Central memory CD8-positive, alpha-beta T cell (primary cell): ENCODE measurements around the gene SSTR3.
"Not testable (repeated sequence)": the region's sequence is repeated elsewhere in the genome, so short reads cannot be mapped to it uniquely, and the experiment has no call there.

Source experiments
- ATAC-seq: fragments of 150-1000 bp; cut with Tn5 transposase; replicated peaks from 2 replicates; pipeline ENCODE4 v1.10.0; 2022; ENCODE audit warnings: mild to moderate bottlenecking, moderate FRiP score, moderate number of reproducible peaks; ENCODE audit not compliant: poor library complexity, severe bottlenecking; ENCODE audit errors: extremely low read depth
- DNase-seq, 2 donors: peaks; one replicate each; pipeline ENCODE4 v3.0.0; 2021; ENCODE audit warnings: low spot score in 2 of 2
- H3K27ac Mint-ChIP-seq: one replicate; pipeline ENCODE4 v1.8.0; 2022; ENCODE audit warnings: low read depth, mild to moderate bottlenecking, moderate library complexity, mixed read lengths
- H3K27me3 Mint-ChIP-seq: one replicate; pipeline ENCODE4 v1.8.0; 2022; ENCODE audit warnings: mixed read lengths
- H3K36me3 Mint-ChIP-seq: one replicate; pipeline ENCODE4 v1.8.0; 2022; ENCODE audit warnings: mild to moderate bottlenecking, moderate library complexity, mixed read lengths; ENCODE audit not compliant: insufficient read depth
- H3K4me1 Mint-ChIP-seq: one replicate; pipeline ENCODE4 v1.8.0; 2022; ENCODE audit warnings: mixed read lengths
- H3K4me3 Mint-ChIP-seq: one replicate; pipeline ENCODE4 v1.8.0; 2022; ENCODE audit warnings: mild to moderate bottlenecking, moderate library complexity, mixed read lengths
- H3K9me3 Mint-ChIP-seq: one replicate; pipeline ENCODE4 v1.8.0; 2022; ENCODE audit warnings: mixed read lengths

Gene SSTR3

GRCh38 chr22:37251836-37252235 is 39.6 kb upstream of the SSTR3 start:
- Mint-ChIP-seq H3K4me1 (peaks cover 14% of the 10 kb centered on the region), H3K27me3 (peaks cover 10% of the 10 kb centered on the region)
- H3K36me3 Mint-ChIP-seq, DNase-seq, ATAC-seq, H3K4me3 Mint-ChIP-seq, H3K9me3 Mint-ChIP-seq, H3K27ac Mint-ChIP-seq: not testable (repeated sequence)

- Mint-ChIP-seq H3K27ac (no peak overlapping the region), H3K4me3 (no peak overlapping the region), H3K27me3 (peaks cover 1% of the 10 kb centered on the region), H3K4me1 (peaks cover 14% of the 10 kb centered on the region), H3K36me3 (no peaks in the 10 kb centered on the region), H3K9me3 (no peaks in the 10 kb centered on the region)
- ATAC-seq = no peak
- no peak for DNase-seq
These were observed 37.7 kb upstream of the SSTR3 start for GRCh38 chr22:37249986-37250385.

- Mint-ChIP-seq H3K27ac (peak overlapping the region; percentile 57), H3K9me3 (no peaks in the 10 kb centered on the region), H3K36me3 (peaks cover 6% of the 10 kb centered on the region), H3K4me1 (peaks cover 30% of the 10 kb centered on the region), H3K4me3 (no peak overlapping the region), H3K27me3 (no peaks in the 10 kb centered on the region)
- DNase-seq = no peak
- ATAC-seq = no peak
These were observed 36.0 kb upstream of the SSTR3 start for GRCh38 chr22:37248251-37248650.

GRCh38 chr22:37245740-37246139 is 33.5 kb upstream of the SSTR3 start:
- Mint-ChIP-seq H3K27me3 (no peaks in the 10 kb centered on the region), H3K36me3 (peaks cover 23% of the 10 kb centered on the region), H3K4me3 (no peak overlapping the region), H3K27ac (no peak overlapping the region), H3K9me3 (no peaks in the 10 kb centered on the region), H3K4me1 (peaks cover 51% of the 10 kb centered on the region)
- no peak for ATAC-seq
- DNase-seq = no peak

- Mint-ChIP-seq H3K27me3 (no peaks in the 10 kb centered on the region), H3K9me3 (no peaks in the 10 kb centered on the region), H3K36me3 (peaks cover 28% of the 10 kb centered on the region), H3K4me1 (peaks cover 54% of the 10 kb centered on the region), H3K4me3 (peak overlapping the region; percentile 94), H3K27ac (peak overlapping the region; percentile 87)
- DNase-seq (no peak), ATAC-seq (no peak)
These were observed 32.8 kb upstream of the SSTR3 start for GRCh38 chr22:37244922-37245722.

GRCh38 chr22:37244114-37244921 is 32.0 kb upstream of the SSTR3 start, which contains the start of gene RAC2:
Gene RAC2 (minus strand): TSS chr22:37244269. CDS start chr22:37244148, 121 bp downstream.
- H3K9me3 Mint-ChIP-seq = no peaks in the 10 kb centered on the region
- H3K27ac Mint-ChIP-seq = peak within 1 kb of the TSS; percentile 87
- ATAC-seq = peak; percentile 57
- peak within 1 kb of the TSS; percentile 94 for H3K4me3 Mint-ChIP-seq
- H3K36me3 Mint-ChIP-seq = peaks cover 32% of the 10 kb centered on the region
- H3K4me1 Mint-ChIP-seq = peaks cover 60% of the 10 kb centered on the region
- no peaks in the 10 kb centered on the region for H3K27me3 Mint-ChIP-seq
- peak; percentile 64 to 67 for DNase-seq

GRCh38 chr22:37243402-37244113 is 31.3 kb upstream of the SSTR3 start:
- H3K4me1 Mint-ChIP-seq = peaks cover 66% of the 10 kb centered on the region
- peak overlapping the region; percentile 87 for H3K27ac Mint-ChIP-seq
- ATAC-seq = no peak
- H3K27me3 Mint-ChIP-seq = no peaks in the 10 kb centered on the region
- peaks cover 36% of the 10 kb centered on the region for H3K36me3 Mint-ChIP-seq
- peak overlapping the region; percentile 94 for H3K4me3 Mint-ChIP-seq
- no peaks in the 10 kb centered on the region for H3K9me3 Mint-ChIP-seq
- DNase-seq = no peak

- Mint-ChIP-seq H3K4me3 (peak overlapping the region; percentile 94), H3K4me1 (peaks cover 71% of the 10 kb centered on the region), H3K9me3 (no peaks in the 10 kb centered on the region), H3K27me3 (no peaks in the 10 kb centered on the region), H3K36me3 (peaks cover 46% of the 10 kb centered on the region), H3K27ac (peak overlapping the region; percentile 87)
- peak; percentile 61 to 82 for DNase-seq
- ATAC-seq = peak; percentile 75
These were observed 30.2 kb upstream of the SSTR3 start for GRCh38 chr22:37242395-37242918.

- peak overlapping the region; percentile 94 for H3K4me3 Mint-ChIP-seq
- DNase-seq (no peak), ATAC-seq (peak; percentile 28)
- H3K4me1 Mint-ChIP-seq = peaks cover 80% of the 10 kb centered on the region
- no peaks in the 10 kb centered on the region for H3K9me3 Mint-ChIP-seq
- peaks cover 55% of the 10 kb centered on the region for H3K36me3 Mint-ChIP-seq
- no peaks in the 10 kb centered on the region for H3K27me3 Mint-ChIP-seq
- peak overlapping the region; percentile 87 for H3K27ac Mint-ChIP-seq
These were observed 29.3 kb upstream of the SSTR3 start for GRCh38 chr22:37241351-37242142.

- Mint-ChIP-seq H3K4me3 (peak overlapping the region; percentile 94), H3K4me1 (peaks cover 86% of the 10 kb centered on the region), H3K9me3 (no peaks in the 10 kb centered on the region), H3K27ac (peak overlapping the region; percentile 87), H3K27me3 (no peaks in the 10 kb centered on the region), H3K36me3 (peaks cover 61% of the 10 kb centered on the region)
- ATAC-seq (no peak), DNase-seq (no peak)
These were observed 28.7 kb upstream of the SSTR3 start for GRCh38 chr22:37240941-37241320.

- DNase-seq = no peak
- no peak for ATAC-seq
- H3K27ac Mint-ChIP-seq = peak overlapping the region; percentile 87
- peaks cover 65% of the 10 kb centered on the region for H3K36me3 Mint-ChIP-seq
- H3K9me3 Mint-ChIP-seq = no peaks in the 10 kb centered on the region
- peak overlapping the region; percentile 94 for H3K4me3 Mint-ChIP-seq
- H3K4me1 Mint-ChIP-seq = peaks cover 91% of the 10 kb centered on the region
- H3K27me3 Mint-ChIP-seq = no peaks in the 10 kb centered on the region
These were observed 28.1 kb upstream of the SSTR3 start for GRCh38 chr22:37240240-37240940.
